GM23338 (cell line): ENCODE results near the gene ATP10B.

Experiments
- CREB1 ChIP-seq: fragments of 250-450 bp; sonication (Bioruptor Pico); IDR thresholded peaks from 2 replicates; pipeline ENCODE4 v1.5.0; 2020; ENCODE audit warnings: low read depth, mild to moderate bottlenecking, moderate library complexity
- EZH2 ChIP-seq: fragments of 200-600 bp; sonication (generic); IDR thresholded peaks from one replicate; pipeline ENCODE4 v1.8.0; 2017; ENCODE audit warnings: antibody characterized with exemption, mild to moderate bottlenecking, low read depth; ENCODE audit not compliant: unreplicated experiment
- EZH2phosphoT487 ChIP-seq: fragments of 200-600 bp; sonication (generic); IDR thresholded peaks from one replicate; pipeline ENCODE4 v1.8.1; 2018; ENCODE audit warnings: antibody characterized with exemption; ENCODE audit not compliant: unreplicated experiment
- NANOG ChIP-seq: IDR thresholded peaks from 2 replicates; pipeline ENCODE4 v1.6.1; 2016; ENCODE audit warnings: antibody characterized with exemption, borderline replicate concordance
- POLR2AphosphoS5 ChIP-seq: IDR thresholded peaks from 2 replicates; pipeline ENCODE4 v1.6.1; 2016; ENCODE audit warnings: antibody characterized with exemption, low read depth
- ZNF114 ChIP-seq: fragments of 250-450 bp; sonication (Bioruptor Pico); IDR thresholded peaks from 2 replicates; pipeline ENCODE4 v1.5.0; 2020; ENCODE audit warnings: mild to moderate bottlenecking, moderate library complexity
- TF ChIP-seq, protein P1 (sequence below), 2 experiments: fragments of 200-600 bp in 1 of 2; sonication (generic) in 1 of 2; conservative IDR thresholded peaks; 2 replicates each; pipeline versions ENCODE4 v1.5.1 to v1.6.1; 2016 to 2017; ENCODE audit warnings: antibody characterized with exemption in 2 of 2, low read depth in 2 of 2, mild to moderate bottlenecking in 2 of 2, moderate library complexity in 1 of 2
- TF ChIP-seq, protein P2 (sequence below): IDR thresholded peaks from 2 replicates; pipeline ENCODE4 v1.6.1; 2016; ENCODE audit warnings: antibody characterized with exemption

DNA sequence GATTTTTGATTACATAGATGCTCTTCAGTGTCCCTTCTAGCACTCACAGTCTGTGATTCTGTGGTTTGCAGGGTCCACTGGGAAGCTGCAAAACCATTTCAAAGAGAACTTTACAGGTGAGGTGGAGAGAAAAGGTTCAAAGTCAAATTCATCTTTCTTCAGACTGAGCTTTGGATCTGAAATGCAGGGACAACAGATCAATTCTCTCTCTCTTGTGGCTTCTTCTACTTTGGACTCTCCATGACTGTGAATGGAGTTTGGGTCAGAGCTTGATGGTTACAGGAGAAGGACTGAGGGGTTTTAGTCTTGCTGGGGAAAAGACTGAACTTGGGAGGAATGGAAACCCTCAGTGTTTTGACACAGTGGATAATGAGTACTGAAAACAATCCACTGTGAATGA is 338.5 kb downstream of the ATP10B start:
- TF ChIP-seq POLR2AphosphoS5 (no peak), EZH2 (no peak), EZH2phosphoT487 (no peak), ZNF114 (no peak), NANOG (no peak), CREB1 (CRISPR knock-in tag) (no peak)
- TF ChIP-seq, protein P1, sequence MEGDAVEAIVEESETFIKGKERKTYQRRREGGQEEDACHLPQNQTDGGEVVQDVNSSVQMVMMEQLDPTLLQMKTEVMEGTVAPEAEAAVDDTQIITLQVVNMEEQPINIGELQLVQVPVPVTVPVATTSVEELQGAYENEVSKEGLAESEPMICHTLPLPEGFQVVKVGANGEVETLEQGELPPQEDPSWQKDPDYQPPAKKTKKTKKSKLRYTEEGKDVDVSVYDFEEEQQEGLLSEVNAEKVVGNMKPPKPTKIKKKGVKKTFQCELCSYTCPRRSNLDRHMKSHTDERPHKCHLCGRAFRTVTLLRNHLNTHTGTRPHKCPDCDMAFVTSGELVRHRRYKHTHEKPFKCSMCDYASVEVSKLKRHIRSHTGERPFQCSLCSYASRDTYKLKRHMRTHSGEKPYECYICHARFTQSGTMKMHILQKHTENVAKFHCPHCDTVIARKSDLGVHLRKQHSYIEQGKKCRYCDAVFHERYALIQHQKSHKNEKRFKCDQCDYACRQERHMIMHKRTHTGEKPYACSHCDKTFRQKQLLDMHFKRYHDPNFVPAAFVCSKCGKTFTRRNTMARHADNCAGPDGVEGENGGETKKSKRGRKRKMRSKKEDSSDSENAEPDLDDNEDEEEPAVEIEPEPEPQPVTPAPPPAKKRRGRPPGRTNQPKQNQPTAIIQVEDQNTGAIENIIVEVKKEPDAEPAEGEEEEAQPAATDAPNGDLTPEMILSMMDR (conservative IDR thresholded peaks at IDR 0.05; ENCODE audit: low read depth in 2 of 2), result no peak
- TF ChIP-seq, protein P2, sequence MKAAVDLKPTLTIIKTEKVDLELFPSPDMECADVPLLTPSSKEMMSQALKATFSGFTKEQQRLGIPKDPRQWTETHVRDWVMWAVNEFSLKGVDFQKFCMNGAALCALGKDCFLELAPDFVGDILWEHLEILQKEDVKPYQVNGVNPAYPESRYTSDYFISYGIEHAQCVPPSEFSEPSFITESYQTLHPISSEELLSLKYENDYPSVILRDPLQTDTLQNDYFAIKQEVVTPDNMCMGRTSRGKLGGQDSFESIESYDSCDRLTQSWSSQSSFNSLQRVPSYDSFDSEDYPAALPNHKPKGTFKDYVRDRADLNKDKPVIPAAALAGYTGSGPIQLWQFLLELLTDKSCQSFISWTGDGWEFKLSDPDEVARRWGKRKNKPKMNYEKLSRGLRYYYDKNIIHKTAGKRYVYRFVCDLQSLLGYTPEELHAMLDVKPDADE, result no peak
